H1 (cell line): ENCODE data around the gene CTNS. TPM values are rescaled to one million over a fixed set of nuclear protein-coding genes. Genes with fewer than 3 reads are reported as not detected.

Source experiments
- CTCF ChIA-PET: fragments of 300-600 bp; sonication (Branson Sonifier 250); formaldehyde crosslinking; loops from one replicate; lab custom pipeline; 2021; ENCODE audit not compliant: partially characterized antibody; lab: Charles Lee
- POLR2A ChIA-PET: fragments of 300-600 bp; sonication (Branson Sonifier 250); formaldehyde crosslinking; loops from one replicate; lab custom pipeline; 2021; ENCODE audit warnings: inconsistent platforms; ENCODE audit not compliant: partially characterized antibody; lab: Charles Lee
- DNase-seq, 2 experiments: peaks; one replicate each; pipeline versions ENCODE4 v3.0.0 to v3.0.0-alpha.2; 2010 to 2022; ENCODE audit warnings: low spot score in 2 of 2, low read depth in 1 of 2, mixed read lengths in 1 of 2
- FAIRE-seq: peaks from 2 replicates; lab custom pipeline; 2011; peaks lifted over from hg19 to GRCh38; lab: Jason Lieb, UNC
- H2AFZ ChIP-seq: 2 replicates; pipeline ENCODE4 v1.8.1; 2012; ENCODE audit warnings: low read length, inconsistent platforms
- H2AK5ac ChIP-seq: 2 replicates; pipeline ENCODE4 v1.6.1; 2013; ENCODE audit warnings: low read depth, low read length
- H2BK120ac ChIP-seq: replicated peaks from 2 replicates; pipeline ENCODE3; 2013; ENCODE audit warnings: low read depth, low read length, inconsistent platforms
- H2BK12ac ChIP-seq: 2 replicates; pipeline ENCODE4 v1.6.1; 2013; ENCODE audit warnings: low read depth, low read length
- H2BK15ac ChIP-seq: 2 replicates; pipeline ENCODE4 v1.6.1; 2013; ENCODE audit warnings: low read length
- H2BK20ac ChIP-seq: 2 replicates; pipeline ENCODE4 v1.6.1; 2013; ENCODE audit warnings: low read length
- H2BK5ac ChIP-seq: 2 replicates; pipeline ENCODE4 v1.6.1; 2013; ENCODE audit warnings: low read depth, low read length
- H3K14ac ChIP-seq: 2 replicates; pipeline ENCODE4 v1.6.1; 2013; ENCODE audit warnings: inconsistent platforms; ENCODE audit not compliant: insufficient read length
- H3K18ac ChIP-seq: 2 replicates; pipeline ENCODE4 v1.6.1; 2013; ENCODE audit warnings: low read length; ENCODE audit errors: extremely low read depth
- H3K23ac ChIP-seq: 2 replicates; pipeline ENCODE4 v1.6.1; 2013; ENCODE audit warnings: inconsistent platforms; ENCODE audit not compliant: insufficient read length
- H3K23me2 ChIP-seq: 2 replicates; pipeline ENCODE4 v1.6.1; 2013; ENCODE audit warnings: low read depth, low read length
- H3K27ac ChIP-seq: 2 replicates; pipeline ENCODE4 v1.6.1; 2011; ENCODE audit warnings: low read depth, low read length, inconsistent platforms
- H3K27me3 ChIP-seq, 4 experiments: replicated peaks in 1 of 4; 1 replicate in 1 of 4; 2 replicates in 3 of 4; pipeline versions ENCODE4 v1.6.1 to v1.8.1; 2011 to 2013; ENCODE audit warnings: low read length in 3 of 4, mild to moderate bottlenecking in 3 of 4, inconsistent platforms in 2 of 4, mixed read lengths in 2 of 4, moderate library complexity in 1 of 4; ENCODE audit not compliant: control insufficient read depth in 3 of 4, insufficient read depth in 3 of 4; ENCODE audit errors: extremely low read depth in 1 of 4
- H3K36me3 ChIP-seq, 4 experiments: 2 replicates each; pipeline versions ENCODE4 v1.6.1 to v1.8.1; 2011 to 2013; ENCODE audit warnings: mild to moderate bottlenecking in 4 of 4, low read length in 3 of 4, moderate library complexity in 2 of 4, control low read depth in 1 of 4, inconsistent platforms in 1 of 4; ENCODE audit not compliant: insufficient read depth in 4 of 4, control insufficient read depth in 2 of 4
- H3K4ac ChIP-seq: replicated peaks from 2 replicates; pipeline ENCODE3; 2013; ENCODE audit warnings: low read length, low read depth, mixed read lengths, inconsistent platforms; ENCODE audit not compliant: insufficient read length
- H3K4me1 ChIP-seq, 4 experiments: replicated peaks in 1 of 4; 1 replicate in 1 of 4; 2 replicates in 3 of 4; pipeline versions ENCODE4 v1.6.1 to v1.8.1; 2011 to 2013; ENCODE audit warnings: low read length in 3 of 4, inconsistent platforms in 2 of 4, mixed read lengths in 1 of 4; ENCODE audit not compliant: insufficient read depth in 4 of 4, control insufficient read depth in 3 of 4
- H3K4me2 ChIP-seq, 2 experiments: 2 replicates each; pipeline versions ENCODE4 v1.6.1 to v1.8.1; 2011 to 2013; ENCODE audit warnings: low read depth in 2 of 2, low read length in 2 of 2, control low read depth in 1 of 2, inconsistent platforms in 1 of 2, mild to moderate bottlenecking in 1 of 2; ENCODE audit not compliant: insufficient read depth in 1 of 2
- H3K4me3 ChIP-seq, 4 experiments: fragments of 200-600, 300-600 bp in 1 of 4; sonication (generic), shearing (Covaris generic), sonication (Bioruptor Twin) in 1 of 4; 2 replicates each; pipeline versions ENCODE4 v1.5.1 to v1.8.1; 2011 to 2016; ENCODE audit warnings: low read length in 4 of 4, low read depth in 3 of 4, control low read depth in 2 of 4, inconsistent platforms in 2 of 4, mild to moderate bottlenecking in 2 of 4, mixed read lengths in 1 of 4, moderate library complexity in 1 of 4; ENCODE audit not compliant: insufficient read depth in 2 of 4; ENCODE audit errors: extremely low read depth in 1 of 4
- H3K56ac ChIP-seq: replicated peaks from 2 replicates; pipeline ENCODE3; 2013; ENCODE audit warnings: low read depth, mild to moderate bottlenecking, mixed read lengths, low read length, inconsistent platforms; ENCODE audit not compliant: insufficient read length
- H3K79me1 ChIP-seq: 2 replicates; pipeline ENCODE4 v1.6.1; 2013; ENCODE audit warnings: low read depth, low read length, control low read depth
- H3K79me2 ChIP-seq, 2 experiments: 2 replicates each; pipeline versions ENCODE4 v1.6.1 to v1.8.1; 2012 to 2013; ENCODE audit warnings: low read length in 2 of 2, mild to moderate bottlenecking in 2 of 2, inconsistent platforms in 1 of 2; ENCODE audit not compliant: insufficient read depth in 2 of 2, control insufficient read depth in 1 of 2
- H3K9ac ChIP-seq, 4 experiments: replicated peaks in 1 of 4; 1 replicate in 1 of 4; 2 replicates in 3 of 4; pipeline versions ENCODE4 v1.6.1 to v1.8.1; 2011 to 2013; ENCODE audit warnings: low read depth in 3 of 4, low read length in 3 of 4, control low read depth in 2 of 4, mild to moderate bottlenecking in 2 of 4, moderate library complexity in 2 of 4, inconsistent platforms in 1 of 4; ENCODE audit errors: extremely low read depth in 1 of 4
- H3K9me3 ChIP-seq, 2 experiments: 2 replicates each; pipeline versions ENCODE4 v1.6.1 to v1.8.1; 2012 to 2013; ENCODE audit warnings: mild to moderate bottlenecking in 2 of 2, moderate library complexity in 2 of 2, control low read depth in 1 of 2, inconsistent platforms in 1 of 2, low read depth in 1 of 2, low read length in 1 of 2, mixed read lengths in 1 of 2; ENCODE audit not compliant: insufficient read depth in 2 of 2
- H4K20me1 ChIP-seq, 2 experiments: replicated peaks in 1 of 2; 2 replicates each; pipeline versions ENCODE3 to v1.8.1; 2011 to 2013; ENCODE audit warnings: inconsistent platforms in 2 of 2, low read length in 2 of 2, mild to moderate bottlenecking in 1 of 2; ENCODE audit not compliant: insufficient read depth in 2 of 2, control insufficient read depth in 1 of 2
- H4K5ac ChIP-seq: 2 replicates; pipeline ENCODE4 v1.6.1; 2013; ENCODE audit warnings: low read length, low read depth, mixed read lengths, inconsistent platforms; ENCODE audit not compliant: insufficient read length
- H4K8ac ChIP-seq: 2 replicates; pipeline ENCODE4 v1.8.0; 2013; ENCODE audit warnings: mild to moderate bottlenecking, moderate library complexity, low read length, inconsistent platforms; ENCODE audit not compliant: insufficient read depth; ENCODE audit errors: extremely low read depth
- H4K91ac ChIP-seq: replicated peaks from 2 replicates; pipeline ENCODE3; 2013; ENCODE audit warnings: low read length, mixed read lengths, inconsistent platforms; ENCODE audit not compliant: insufficient read length
- GABPA ChIP-seq: IDR thresholded peaks from 2 replicates; pipeline ENCODE4 v1.6.1; 2011; ENCODE audit warnings: mild to moderate bottlenecking, low read length, moderate library complexity, borderline replicate concordance; ENCODE audit not compliant: insufficient read depth
- HDAC6 ChIP-seq: IDR thresholded peaks from one replicate; pipeline ENCODE4 v1.7.1; 2012; ENCODE audit warnings: low read depth, mild to moderate bottlenecking, inconsistent platforms, low read length, moderate library complexity
- KDM4A ChIP-seq: IDR thresholded peaks from one replicate; pipeline ENCODE4 v1.7.1; 2012; ENCODE audit warnings: low read depth, mild to moderate bottlenecking, moderate library complexity, low read length, inconsistent platforms; ENCODE audit not compliant: severe bottlenecking
- NRF1 ChIP-seq: IDR thresholded peaks from 2 replicates; pipeline ENCODE4 v1.6.1; 2011; ENCODE audit warnings: mild to moderate bottlenecking, low read depth, low read length, improper control_type of control experiment
- PHF8 ChIP-seq: fragments of 200-600 bp; sonication (generic); conservative IDR thresholded peaks from 2 replicates; pipeline ENCODE4 v1.7.1; 2012; ENCODE audit warnings: low read depth, mild to moderate bottlenecking, inconsistent platforms, low read length, moderate library complexity
- SP1 ChIP-seq: IDR thresholded peaks from 2 replicates; pipeline ENCODE4 v1.6.1; 2011; ENCODE audit warnings: low read depth, low read length
- TEAD4 ChIP-seq: IDR thresholded peaks from 2 replicates; pipeline ENCODE4 v1.6.1; 2012; ENCODE audit warnings: low read depth, low read length, inconsistent platforms, mixed read lengths
- WGBS, 2 experiments: shearing (Covaris generic) in 1 of 2; methylation state at CpG; one replicate each; pipeline versions ENCODE4 v1.1.6 to v1.1.7; 2013 to 2015; ENCODE audit warnings: low lambda C conversion rate in 2 of 2, mixed read lengths in 2 of 2, inconsistent platforms in 1 of 2, low coverage in 1 of 2, missing lambda C conversion rate in 1 of 2; ENCODE audit not compliant: insufficient replicate concordance in 2 of 2, insufficient coverage in 1 of 2, insufficient read length in 1 of 2; ENCODE audit errors: extremely low coverage in 1 of 2, missing lambda C conversion rate in 1 of 2; 5-methylcytosine and 5-hydroxymethylcytosine counted together
- polyA plus RNA-seq, 7 experiments: library from polyadenylated mRNA; depleted of rRNA in 3 of 7; stranded (reverse) in 5 of 7; unstranded in 2 of 7; fragments of >200 nt in 5 of 7; fragments of 200-250 nt in 2 of 7; gene quantifications; 1 replicate in 5 of 7; 2 replicates in 1 of 7; 4 replicates in 1 of 7; pipeline versions ENCODE4 v1.2.1 to v1.2.3, GENCODE V29; 2011 to 2013; ENCODE audit warnings: missing spikeins in 2 of 7, mixed read lengths in 2 of 7
- total RNA-seq: library from RNA; stranded (reverse); fragmentation: NEBNext Ultra II Directional; extraction: Animal tissue kit (Norgen Biotek cat#: 25700); gene quantifications from 2 replicates; pipeline ENCODE4 v1.2.1, GENCODE V29; 2021

The CTNS gene
- total and polyA plus RNA-seq, 2 of the 8 experiments (the other 6 are each of a cell fraction or from before 2014, with no cell fraction given): 11.6 to 12.9 TPM

DNA sequence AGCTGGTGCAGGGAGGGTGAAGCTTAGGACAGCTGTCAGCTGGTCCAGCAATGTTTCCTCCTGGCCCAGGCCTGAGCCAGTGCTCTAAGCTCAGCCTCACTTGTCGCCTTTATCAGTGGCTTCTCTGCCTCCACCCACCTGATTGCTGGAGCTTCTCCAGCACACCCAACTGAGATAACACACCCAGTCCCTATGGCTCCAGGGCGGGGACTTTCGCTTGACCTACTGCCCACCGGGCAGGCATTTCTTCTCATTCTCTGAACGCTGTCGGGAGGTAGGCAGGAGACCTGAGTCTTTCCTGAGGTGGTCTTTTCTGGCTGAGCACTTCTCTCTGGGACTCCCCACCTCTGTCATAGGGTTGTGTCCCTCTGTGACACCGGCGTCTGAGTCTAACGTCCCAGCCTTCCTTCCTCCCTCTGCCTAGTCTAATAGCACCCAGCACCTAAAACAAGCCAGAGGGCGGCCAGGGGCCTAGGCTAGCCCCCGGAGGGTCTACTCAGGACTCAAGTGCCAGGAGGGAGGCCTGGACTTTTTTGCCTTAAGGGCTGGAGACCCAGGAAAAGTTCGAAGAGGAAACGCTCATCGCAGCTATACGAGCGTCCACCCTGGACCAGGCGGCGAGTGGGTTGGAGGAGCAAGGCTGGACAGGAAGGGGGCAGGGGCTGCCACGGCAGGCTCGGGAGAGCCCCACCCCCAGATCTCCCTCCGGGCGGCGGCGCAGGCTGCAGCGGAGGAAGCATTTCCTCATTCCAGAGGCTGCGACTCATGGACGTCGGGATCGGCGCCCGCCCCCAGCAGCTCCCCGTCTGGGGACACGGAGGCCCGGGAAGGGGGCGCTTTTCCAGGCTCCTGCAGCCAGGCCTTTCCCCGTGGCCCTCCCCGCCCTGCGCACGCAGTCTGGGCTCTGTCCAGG, 31.1 kb downstream of the CTNS start:
- H3K23ac ChIP-seq: no peak overlapping the region
- no peak overlapping the region for H2AK5ac ChIP-seq
- CTCF ChIA-PET: interaction anchor here (0.8 to 2.0 kb wide), 6 partner anchors 11 to 66 kb away, joined by 3 to 8 read pairs (median 6); no protein-coding TSS in a partner anchor
- H3K4me3 ChIP-seq: peak overlapping the region; percentile 63 to 80 (median 76)
- H3K18ac ChIP-seq: peak overlapping the region; percentile 60
- peak overlapping the region; percentile 81; the same call in 1 of the 2 replicates for H2BK5ac ChIP-seq
- no peak for FAIRE-seq
- H4K20me1 ChIP-seq: peaks cover 0 to 10% of the 10 kb centered on the region in 2 experiments
- H3K23me2 ChIP-seq: peaks cover 12% of the 10 kb centered on the region; the same call in 1 of the 2 replicates
- peak overlapping the region; percentile 4 for H3K4ac ChIP-seq
- H3K9me3 ChIP-seq: no peaks in the 10 kb centered on the region
- H3K27me3 ChIP-seq: no peaks in the 10 kb centered on the region
- no peak overlapping the region for H3K14ac ChIP-seq
- H4K91ac ChIP-seq: peak overlapping the region; percentile 80
- WGBS, 2 experiments: 17% methylated on average over 36 of the region's 39 CpGs; no CpG with 5 or more reads in 1 of the 2 experiments
- TF ChIP-seq KDM4A (peak; percentile 21), TEAD4 (peak; percentile 55; the same call in 1 of the 2 replicates), NRF1 (no peak), PHF8 (0 out of 2 replicates have a peak, but pooled peaks have one; percentile 28), SP1 (no peak), HDAC6 (no peak), GABPA (no peak)
- TF ChIP-seq, all 59 proteins: peak for 3
- Histone ChIP-seq H2BK120ac (no peak overlapping the region), H3K79me1 (peaks cover 12% of the 10 kb centered on the region), H2BK20ac (no peak overlapping the region), H4K8ac (peak overlapping the region; percentile 84), H3K36me3 (no peaks in the 10 kb centered on the region; a peak in 1 of 8 replicates), H3K27ac (peak overlapping the region; percentile 82), H2AFZ (no peak overlapping the region), H3K4me1 (peaks cover 3 to 7% (median 5%) of the 10 kb centered on the region in 4 experiments), H4K5ac (peak overlapping the region; percentile 81), H2BK15ac (peak overlapping the region; percentile 72), H3K56ac (peak overlapping the region; percentile 65), H2BK12ac (0 out of 2 replicates have a peak overlapping the region, but pooled peaks have one; percentile 27), H3K9ac (peak overlapping the region; percentile 71 to 84 (median 79)), H3K4me2 (peak overlapping the region; percentile 93 to 97), H3K79me2 (peaks cover 3 to 28% of the 10 kb centered on the region in 2 experiments; a peak in 3 of 4 replicates)
- DNase-seq: peak in 1 of 2 experiments; percentile 79
- POLR2A ChIA-PET: interaction anchor here (0.7 to 12.7 kb wide), 13 partner anchors 8 to 631 kb away, joined by 3 to 194 read pairs (median 4); partner anchors contain the start of genes CTNS, HASPIN, P2RX5 and SHPK
